ENCODE data around the gene S100A13. TPM values are rescaled to one million over a fixed set of nuclear protein-coding genes. Genes with fewer than 3 reads are reported as not detected.

S100A13 gene
- total and polyA plus RNA-seq, 7 experiments from 2014 or later = 1.4 to 4.0 (median 3.0) TPM

GRCh38 chr1:153572569-153573015, 54.7 kb downstream of the S100A13 start:
- Mint-ChIP-seq H3K4me1 (peaks cover 9 to 23% (median 16%) of the 10 kb centered on the region in 7 donors), H3K36me3 (no peaks in the 10 kb centered on the region), H3K9me3 (no peaks in the 10 kb centered on the region), H3K27ac (peak overlapping the region in 1 of 9 donors; percentile 56), H3K4me3 (no peak overlapping the region), H3K27me3 (peaks cover 0 to 16% (median 9%) of the 10 kb centered on the region in 5 donors)
- POLR2A ChIA-PET = interaction anchor here (0.8 to 1.7 kb wide), 3 partner anchors 29 to 40 kb away, joined by 3 to 6 read pairs (median 4); partner anchors contain the start of gene S100A6
- no peaks in the 10 kb centered on the region for H3K27me3 ChIP-seq (ENCODE audit: control insufficient read depth in 2 of 2, insufficient read depth in 2 of 2, low read length in 2 of 2)
- CTCF ChIA-PET = interaction anchor here (1.1 to 7.0 kb wide), 5 partner anchors 39 to 414 kb away, joined by 3 to 139 read pairs (median 6); partner anchors contain the start of genes RAB13 and S100A6
- H3K36me3 ChIP-seq (ENCODE audit: control insufficient read depth in 2 of 3, insufficient read depth in 3 of 3, low read length in 3 of 3) = no peaks in the 10 kb centered on the region
- DNase-seq (peak in 8 of 9 donors; percentile 24 to 51 (median 41)), ATAC-seq (peak; percentile 81)
- intact Hi-C loops (cut with micrococcal nuclease) = loop anchor here (1.0 to 10.0 kb wide), 4 partner anchors 45 to 238 kb away; partner anchors contain the start of gene ILF2 (in 1 of the 2)
- H3K9me3 ChIP-seq (ENCODE audit: control insufficient read depth in 2 of 3, low read length in 3 of 3) = no peaks in the 10 kb centered on the region
- H3K4me3 ChIP-seq (ENCODE audit: low read length) = no peak overlapping the region
- H3K4me1 ChIP-seq (ENCODE audit: control insufficient read depth in 2 of 2, insufficient read depth in 2 of 2, low read length in 2 of 2) = peaks cover 0 to 9% of the 10 kb centered on the region in 2 donors
- no peak overlapping the region for H3K27ac ChIP-seq (ENCODE audit: low read depth, low read length)

GRCh38 chr1:153571706-153572105, 55.6 kb downstream of the S100A13 start:
- Histone ChIP-seq H3K27me3 (ENCODE audit: control insufficient read depth in 2 of 2, insufficient read depth in 2 of 2, low read length in 2 of 2) (no peaks in the 10 kb centered on the region), H3K27ac (ENCODE audit: low read depth, low read length) (no peak overlapping the region), H3K9me3 (ENCODE audit: control insufficient read depth in 2 of 3, low read length in 3 of 3) (no peaks in the 10 kb centered on the region), H3K4me1 (ENCODE audit: control insufficient read depth in 2 of 2, insufficient read depth in 2 of 2, low read length in 2 of 2) (peaks cover 3 to 9% of the 10 kb centered on the region in 2 donors), H3K4me3 (ENCODE audit: low read length) (no peak overlapping the region), H3K36me3 (ENCODE audit: control insufficient read depth in 2 of 3, insufficient read depth in 3 of 3, low read length in 3 of 3) (no peaks in the 10 kb centered on the region)
- H3K9me3 Mint-ChIP-seq = no peaks in the 10 kb centered on the region
- ATAC-seq = no peak
- CTCF ChIA-PET = interaction anchor here (0.7 to 7.0 kb wide), 5 partner anchors 38 to 415 kb away, joined by 3 to 139 read pairs (median 6); partner anchors contain the start of genes ILF2, RAB13 and S100A6
- peaks cover 15 to 29% (median 22%) of the 10 kb centered on the region in 7 donors for H3K4me1 Mint-ChIP-seq
- intact Hi-C loops (cut with micrococcal nuclease) = loop anchor here (1.0 to 10.0 kb wide), 4 partner anchors 46 to 237 kb away; partner anchors contain the start of gene ILF2 (in 1 of the 2)
- no peak overlapping the region for H3K27ac Mint-ChIP-seq
- peaks cover 0 to 8% (median 1%) of the 10 kb centered on the region in 5 donors for H3K27me3 Mint-ChIP-seq
- H3K4me3 Mint-ChIP-seq = no peak overlapping the region
- no peak for DNase-seq
- POLR2A ChIA-PET = interaction anchor here (1.5 to 1.7 kb wide), 2 partner anchors 36 to 39 kb away, joined by 4 to 6 read pairs; partner anchors contain the start of gene S100A6
- no peaks in the 10 kb centered on the region for H3K36me3 Mint-ChIP-seq

- Mint-ChIP-seq H3K36me3 (no peaks in the 10 kb centered on the region), H3K27me3 (peaks cover 0 to 8% (median 0%) of the 10 kb centered on the region in 5 donors), H3K27ac (no peak overlapping the region), H3K4me3 (no peak overlapping the region), H3K9me3 (no peaks in the 10 kb centered on the region), H3K4me1 (peaks cover 22 to 35% (median 29%) of the 10 kb centered on the region in 7 donors)
- no peaks in the 10 kb centered on the region for H3K36me3 ChIP-seq (ENCODE audit: control insufficient read depth in 2 of 3, insufficient read depth in 3 of 3, low read length in 3 of 3)
- no peaks in the 10 kb centered on the region for H3K27me3 ChIP-seq (ENCODE audit: control insufficient read depth in 2 of 2, insufficient read depth in 2 of 2, low read length in 2 of 2)
- H3K9me3 ChIP-seq (ENCODE audit: control insufficient read depth in 2 of 3, low read length in 3 of 3) = no peaks in the 10 kb centered on the region
- intact Hi-C loops (cut with micrococcal nuclease) = loop anchor here in 1 of 2 donors (10.0 kb wide), 1 partner anchor 236 kb away; no protein-coding TSS in a partner anchor
- DNase-seq = no peak
- H3K27ac ChIP-seq (ENCODE audit: low read depth, low read length) = no peak overlapping the region
- H3K4me3 ChIP-seq (ENCODE audit: low read length) = no peak overlapping the region
- H3K4me1 ChIP-seq (ENCODE audit: control insufficient read depth in 2 of 2, insufficient read depth in 2 of 2, low read length in 2 of 2) = peaks cover 11% of the 10 kb centered on the region in 2 donors
- ATAC-seq = no peak
- ChIA-PET CTCF (interaction anchor here (0.9 to 7.0 kb wide), 3 partner anchors 14 to 61 kb away, joined by 3 to 139 read pairs (median 119); partner anchors contain the start of gene S100A6), POLR2A (interaction anchor here (1.3 to 3.7 kb wide), 2 partner anchors 37 to 58 kb away, joined by 3 to 58 read pairs; partner anchors contain the start of gene S100A6)
Measured at GRCh38 chr1:153570874-153571273, 56.4 kb downstream of the S100A13 start.

- ATAC-seq (no peak), DNase-seq (no peak)
- ChIA-PET POLR2A (interaction anchor here (1.5 to 3.7 kb wide), 2 partner anchors 25 to 35 kb away, joined by 3 to 58 read pairs; partner anchors contain the start of gene S100A6), CTCF (interaction anchor here (2.6 to 7.0 kb wide), 3 partner anchors 25 to 60 kb away, joined by 27 to 139 read pairs (median 119); partner anchors contain the start of genes S100A4 and S100A6)
- H3K4me3 Mint-ChIP-seq = peak overlapping the region in 2 of 10 donors; percentile 34 to 54
- Histone ChIP-seq H3K36me3 (ENCODE audit: control insufficient read depth in 2 of 3, insufficient read depth in 3 of 3, low read length in 3 of 3) (no peaks in the 10 kb centered on the region), H3K9me3 (ENCODE audit: control insufficient read depth in 2 of 3, low read length in 3 of 3) (no peaks in the 10 kb centered on the region), H3K4me3 (ENCODE audit: low read length) (no peak overlapping the region), H3K4me1 (ENCODE audit: control insufficient read depth in 2 of 2, insufficient read depth in 2 of 2, low read length in 2 of 2) (peaks cover 12 to 13% of the 10 kb centered on the region in 2 donors), H3K27ac (ENCODE audit: low read depth, low read length) (no peak overlapping the region), H3K27me3 (ENCODE audit: control insufficient read depth in 2 of 2, insufficient read depth in 2 of 2, low read length in 2 of 2) (no peaks in the 10 kb centered on the region)
- intact Hi-C loops (cut with micrococcal nuclease) = loop anchor here (5.0 kb wide), 2 partner anchors 48 to 178 kb away; partner anchors contain the start of gene S100A14 (in 1 of the 2)
- peaks cover 0 to 8% (median 0%) of the 10 kb centered on the region in 5 donors for H3K27me3 Mint-ChIP-seq
- H3K4me1 Mint-ChIP-seq = peaks cover 25 to 41% (median 32%) of the 10 kb centered on the region in 7 donors
- no peaks in the 10 kb centered on the region for H3K36me3 Mint-ChIP-seq
- H3K9me3 Mint-ChIP-seq = no peaks in the 10 kb centered on the region
- peak overlapping the region in 1 of 9 donors; percentile 53 for H3K27ac Mint-ChIP-seq
Measured at GRCh38 chr1:153569465-153569864, 57.8 kb downstream of the S100A13 start.

Other genes with a start within 250 kb of the S100A13 start
- 1,000 to 10,000 TPM in 1 of 5 experiments, 100 to 1,000 TPM in 1, 1 to 10 TPM in 2, not detected in 1; 1.3 to 1,624 (median 61.2) TPM for gene S100A8, start 236.4 kb downstream of the S100A13 start, total RNA-seq
- 10 to 100 TPM in 1 of 2 donors, 1 to 10 TPM in 1; 1.7 to 10.8 TPM for gene S100A8, start 236.4 kb downstream of the S100A13 start, polyA plus RNA-seq
- gene S100A7A, start 211.0 kb downstream of the S100A13 start, total RNA-seq = not detected
- gene S100A7A, start 211.0 kb downstream of the S100A13 start, polyA plus RNA-seq = not detected
- gene S100A7, start 166.9 kb downstream of the S100A13 start, total RNA-seq = not detected
- not detected for gene S100A7, start 166.9 kb downstream of the S100A13 start, polyA plus RNA-seq
- gene S100A6, start 91.5 kb downstream of the S100A13 start, total RNA-seq = 100 to 1,000 TPM; 178 to 433 (median 201) TPM
- gene S100A6, start 91.5 kb downstream of the S100A13 start, polyA plus RNA-seq = 100 to 1,000 TPM; 424 to 568 TPM
- 1 to 10 TPM in 2 of 5 experiments, under 1 TPM in 1, not detected in 2; 0.78 to 2.0 (median 1.2) TPM for gene S100A5, start 86.6 kb downstream of the S100A13 start, total RNA-seq
- gene S100A5, start 86.6 kb downstream of the S100A13 start, polyA plus RNA-seq = 1 to 10 TPM in 1 of 2 donors, under 1 TPM in 1; 0.91 to 1.5 TPM
- 100 to 1,000 TPM in 3 of 5 experiments, 10 to 100 TPM in 2; 54.0 to 766 (median 204) TPM for gene S100A4, start 81.7 kb downstream of the S100A13 start, total RNA-seq
- gene S100A4, start 81.7 kb downstream of the S100A13 start, polyA plus RNA-seq = 100 to 1,000 TPM; 259 to 359 TPM
- not detected for gene S100A3, start 78.2 kb downstream of the S100A13 start, total RNA-seq
- gene S100A3, start 78.2 kb downstream of the S100A13 start, polyA plus RNA-seq = not detected
- gene S100A2, start 61.7 kb downstream of the S100A13 start, total RNA-seq = 1 to 10 TPM in 1 of 5 experiments, not detected in 4; 1.1 TPM
- not detected for gene S100A2, start 61.7 kb downstream of the S100A13 start, polyA plus RNA-seq
- not detected for gene S100A16, start 14.4 kb downstream of the S100A13 start, total RNA-seq
- not detected for gene S100A16, start 14.4 kb downstream of the S100A13 start, polyA plus RNA-seq
- not detected for gene S100A14, start 11.2 kb downstream of the S100A13 start, total RNA-seq
- gene S100A14, start 11.2 kb downstream of the S100A13 start, polyA plus RNA-seq = not detected
- not detected for gene S100A1, start 929 bp upstream of the S100A13 start, total RNA-seq
- gene S100A1, start 929 bp upstream of the S100A13 start, polyA plus RNA-seq = not detected
- gene CHTOP, start 6.6 kb upstream of the S100A13 start, total RNA-seq = 100 to 1,000 TPM in 4 of 5 experiments, 10 to 100 TPM in 1; 85.2 to 143 (median 116) TPM
- 10 to 100 TPM; 57.4 to 95.7 TPM for gene CHTOP, start 6.6 kb upstream of the S100A13 start, polyA plus RNA-seq
- 10 to 100 TPM; 10.2 to 43.5 (median 29.8) TPM for gene SNAPIN, start 31.2 kb upstream of the S100A13 start, total RNA-seq
- 10 to 100 TPM; 77.3 to 84.5 TPM for gene SNAPIN, start 31.2 kb upstream of the S100A13 start, polyA plus RNA-seq
- 100 to 1,000 TPM in 3 of 5 experiments, 10 to 100 TPM in 2; 83.6 to 177 (median 113) TPM for gene ILF2, start 43.5 kb upstream of the S100A13 start, total RNA-seq
- gene ILF2, start 43.5 kb upstream of the S100A13 start, polyA plus RNA-seq = 100 to 1,000 TPM; 147 to 166 TPM
- not detected for gene NPR1, start 51.2 kb upstream of the S100A13 start, total RNA-seq
- not detected for gene NPR1, start 51.2 kb upstream of the S100A13 start, polyA plus RNA-seq
- 10 to 100 TPM; 43.6 to 68.1 (median 56.8) TPM for gene INTS3, start 100.5 kb upstream of the S100A13 start, total RNA-seq
- 10 to 100 TPM in 1 of 2 donors, 1 to 10 TPM in 1; 9.5 to 14.1 TPM for gene INTS3, start 100.5 kb upstream of the S100A13 start, polyA plus RNA-seq
- 10 to 100 TPM in 4 of 5 experiments, 1 to 10 TPM in 1; 9.1 to 34.2 (median 11.6) TPM for gene SLC27A3, start 147.9 kb upstream of the S100A13 start, total RNA-seq
- gene SLC27A3, start 147.9 kb upstream of the S100A13 start, polyA plus RNA-seq = 1 to 10 TPM; 3.4 to 7.2 TPM